ENCODE measurements around the gene CACNG3.

Gene CACNG3

DNA sequence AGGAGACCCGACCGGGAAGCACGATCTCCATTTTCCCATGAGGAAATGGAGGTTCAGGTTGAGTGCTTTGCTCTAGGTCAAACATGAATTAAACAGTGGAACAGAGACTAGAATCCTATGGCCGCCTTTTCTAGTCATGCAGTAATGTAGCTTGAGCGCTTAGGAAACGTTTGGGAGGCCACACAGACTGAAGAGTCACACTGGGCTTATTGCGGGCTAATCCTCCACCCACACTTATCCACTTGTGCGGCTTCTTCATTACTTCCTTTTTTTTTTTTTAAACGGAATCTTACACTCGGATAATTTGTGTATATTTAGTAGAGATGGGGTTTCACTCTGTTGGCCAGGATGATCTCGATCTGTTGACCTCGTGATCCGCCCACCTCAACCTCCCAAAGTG, 26.0 kb downstream of the CACNG3 start:
- Histone ChIP-seq H3K9me3 (ENCODE audit: control insufficient read depth, insufficient read depth, low read length) (no peaks in the 10 kb centered on the region), H3F3A (ENCODE audit: control insufficient read depth, insufficient read depth) (no peaks in the 10 kb centered on the region), H3K27me3 (ENCODE audit: control insufficient read depth, low read length) (no peaks in the 10 kb centered on the region), H3K4me1 (ENCODE audit: control insufficient read depth, low read length) (no peaks in the 10 kb centered on the region), H3K27ac (ENCODE audit: low read depth, low read length) (no peak overlapping the region), H3K4me2 (ENCODE audit: low read length) (no peak overlapping the region), H3K79me2 (ENCODE audit: control insufficient read depth, low read length) (no peaks in the 10 kb centered on the region), H3K4me3 (ENCODE audit: low read length) (no peak overlapping the region), H4K20me1 (ENCODE audit: control insufficient read depth, insufficient read depth, low read depth, low read length) (no peaks in the 10 kb centered on the region), H3K36me3 (ENCODE audit: control insufficient read depth, low read length) (no peaks in the 10 kb centered on the region), H3K9me2 (replicated peaks; ENCODE audit: control insufficient read depth, low read length) (no peaks in the 10 kb centered on the region)
- TF ChIP-seq, protein P1, sequence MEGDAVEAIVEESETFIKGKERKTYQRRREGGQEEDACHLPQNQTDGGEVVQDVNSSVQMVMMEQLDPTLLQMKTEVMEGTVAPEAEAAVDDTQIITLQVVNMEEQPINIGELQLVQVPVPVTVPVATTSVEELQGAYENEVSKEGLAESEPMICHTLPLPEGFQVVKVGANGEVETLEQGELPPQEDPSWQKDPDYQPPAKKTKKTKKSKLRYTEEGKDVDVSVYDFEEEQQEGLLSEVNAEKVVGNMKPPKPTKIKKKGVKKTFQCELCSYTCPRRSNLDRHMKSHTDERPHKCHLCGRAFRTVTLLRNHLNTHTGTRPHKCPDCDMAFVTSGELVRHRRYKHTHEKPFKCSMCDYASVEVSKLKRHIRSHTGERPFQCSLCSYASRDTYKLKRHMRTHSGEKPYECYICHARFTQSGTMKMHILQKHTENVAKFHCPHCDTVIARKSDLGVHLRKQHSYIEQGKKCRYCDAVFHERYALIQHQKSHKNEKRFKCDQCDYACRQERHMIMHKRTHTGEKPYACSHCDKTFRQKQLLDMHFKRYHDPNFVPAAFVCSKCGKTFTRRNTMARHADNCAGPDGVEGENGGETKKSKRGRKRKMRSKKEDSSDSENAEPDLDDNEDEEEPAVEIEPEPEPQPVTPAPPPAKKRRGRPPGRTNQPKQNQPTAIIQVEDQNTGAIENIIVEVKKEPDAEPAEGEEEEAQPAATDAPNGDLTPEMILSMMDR (IDR thresholded peaks at IDR 0.05; ENCODE audit: low read depth, low read length, poor library complexity, severe bottlenecking) = no peak
- TF ChIP-seq EZH2phosphoT487 (IDR thresholded peaks at IDR 0.05; ENCODE audit: borderline replicate concordance, low read length) = no peak

DNA sequence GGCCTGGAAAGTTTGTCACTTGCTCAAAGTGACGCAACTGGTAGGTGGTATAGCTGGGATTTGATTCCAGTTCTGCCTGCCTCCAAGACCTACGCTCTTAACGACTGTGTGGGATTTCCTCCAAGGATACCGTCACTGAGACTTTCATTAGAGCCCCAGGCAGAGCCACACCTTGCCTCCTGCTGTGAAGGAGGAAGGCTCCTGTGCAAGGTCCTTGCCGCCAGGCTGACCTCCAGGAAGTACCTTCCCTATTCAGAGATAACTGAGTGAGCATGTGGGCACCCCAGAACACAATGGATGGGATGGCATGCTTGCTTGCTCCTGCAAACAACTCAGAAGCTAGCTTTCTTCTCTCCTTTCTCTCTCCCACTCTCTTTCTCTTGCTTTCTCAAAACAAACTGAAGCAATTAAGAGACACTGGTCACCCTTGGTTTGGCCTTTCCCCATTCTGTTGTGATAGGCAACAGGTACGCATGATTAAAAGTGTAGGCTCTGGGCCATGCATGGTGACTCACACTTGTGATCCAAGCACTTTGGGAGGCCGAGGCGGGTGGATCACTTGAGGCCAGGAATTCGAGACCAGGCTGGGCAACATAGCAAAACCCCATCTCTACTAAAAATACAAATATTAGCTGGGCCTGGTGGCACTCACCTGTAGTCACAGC, 30.7 kb downstream of the CACNG3 start:
- no peaks in the 10 kb centered on the region for H3F3A ChIP-seq (ENCODE audit: control insufficient read depth, insufficient read depth)
- H3K27me3 ChIP-seq (ENCODE audit: control insufficient read depth, low read length) = no peaks in the 10 kb centered on the region
- no peak for TF ChIP-seq EZH2phosphoT487 (IDR thresholded peaks at IDR 0.05; ENCODE audit: borderline replicate concordance, low read length)
- TF ChIP-seq, protein P1 (IDR thresholded peaks at IDR 0.05; ENCODE audit: low read depth, low read length, poor library complexity, severe bottlenecking) = no peak
- no peak overlapping the region for H3K4me3 ChIP-seq (ENCODE audit: low read length)
- no peak overlapping the region for H3K4me2 ChIP-seq (ENCODE audit: low read length)
- no peaks in the 10 kb centered on the region for H3K9me2 ChIP-seq (replicated peaks; ENCODE audit: control insufficient read depth, low read length)
- no peaks in the 10 kb centered on the region for H4K20me1 ChIP-seq (ENCODE audit: control insufficient read depth, insufficient read depth, low read depth, low read length)
- no peak overlapping the region for H3K27ac ChIP-seq (ENCODE audit: low read depth, low read length)
- H3K79me2 ChIP-seq (ENCODE audit: control insufficient read depth, low read length) = no peaks in the 10 kb centered on the region
- no peaks in the 10 kb centered on the region for H3K36me3 ChIP-seq (ENCODE audit: control insufficient read depth, low read length)
- H3K9me3 ChIP-seq (ENCODE audit: control insufficient read depth, insufficient read depth, low read length) = no peaks in the 10 kb centered on the region
- no peaks in the 10 kb centered on the region for H3K4me1 ChIP-seq (ENCODE audit: control insufficient read depth, low read length)

DNA sequence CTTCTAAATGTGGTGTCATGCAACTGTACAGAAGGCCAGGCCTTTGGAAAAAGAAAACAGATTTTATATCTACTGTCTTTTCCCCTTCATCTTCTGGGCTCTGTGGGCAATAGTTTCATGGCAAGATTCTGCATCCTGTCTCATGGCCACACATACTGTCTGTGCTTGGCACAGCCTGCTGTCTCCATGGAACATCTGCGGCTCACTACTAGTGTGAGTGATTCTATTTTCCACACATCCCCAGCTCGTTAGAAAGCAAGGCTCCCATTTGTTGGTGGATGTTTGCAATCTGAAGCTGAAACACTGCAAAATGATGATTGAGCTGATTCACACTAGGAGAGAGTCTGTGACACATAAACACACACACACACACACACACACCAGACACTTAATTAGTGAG, 32.4 kb downstream of the CACNG3 start:
- Histone ChIP-seq H3K4me2 (ENCODE audit: low read length) (no peak overlapping the region), H3K27ac (ENCODE audit: low read depth, low read length) (no peak overlapping the region), H3K36me3 (ENCODE audit: control insufficient read depth, low read length) (no peaks in the 10 kb centered on the region), H3K9me3 (ENCODE audit: control insufficient read depth, insufficient read depth, low read length) (no peaks in the 10 kb centered on the region), H3K4me3 (ENCODE audit: low read length) (no peak overlapping the region), H3K27me3 (ENCODE audit: control insufficient read depth, low read length) (no peaks in the 10 kb centered on the region), H4K20me1 (ENCODE audit: control insufficient read depth, insufficient read depth, low read depth, low read length) (no peaks in the 10 kb centered on the region), H3F3A (ENCODE audit: control insufficient read depth, insufficient read depth) (no peaks in the 10 kb centered on the region), H3K9me2 (replicated peaks; ENCODE audit: control insufficient read depth, low read length) (no peaks in the 10 kb centered on the region), H3K4me1 (ENCODE audit: control insufficient read depth, low read length) (no peaks in the 10 kb centered on the region), H3K79me2 (ENCODE audit: control insufficient read depth, low read length) (no peaks in the 10 kb centered on the region)
- TF ChIP-seq, protein P1 (IDR thresholded peaks at IDR 0.05; ENCODE audit: low read depth, low read length, poor library complexity, severe bottlenecking) = no peak
- no peak for TF ChIP-seq EZH2phosphoT487 (IDR thresholded peaks at IDR 0.05; ENCODE audit: borderline replicate concordance, low read length)

Data from DOHH2 (cell line).